ENCODE measurements around the gene CD14. TPM values are rescaled to one million over a fixed set of nuclear protein-coding genes. Genes with fewer than 3 reads are reported as not detected.

Gene CD14
- total RNA-seq, 4 donors from 2014 or later, result 0.51 to 48.5 (median 34.0) TPM

- DNase-seq, result no peak
- Histone ChIP-seq H3K4me1 (no peaks in the 10 kb centered on the region), H3K9me3 (no peaks in the 10 kb centered on the region), H3K36me3 (no peaks in the 10 kb centered on the region), H3K4me3 (no peak overlapping the region), H3K27me3 (no peaks in the 10 kb centered on the region), H3K27ac (no peak overlapping the region)
- intact Hi-C loops (cut with DNase I; ENCODE audit: low total_unique reads), result no loop called here
- TF ChIP-seq CTCF (IDR thresholded peaks at IDR 0.05), result no peak
- no peak for TF ChIP-seq POLR2A (IDR thresholded peaks at IDR 0.05)
Observed at GRCh38 chr5:140602147-140602546, 30.8 kb downstream of the CD14 start.

DNA sequence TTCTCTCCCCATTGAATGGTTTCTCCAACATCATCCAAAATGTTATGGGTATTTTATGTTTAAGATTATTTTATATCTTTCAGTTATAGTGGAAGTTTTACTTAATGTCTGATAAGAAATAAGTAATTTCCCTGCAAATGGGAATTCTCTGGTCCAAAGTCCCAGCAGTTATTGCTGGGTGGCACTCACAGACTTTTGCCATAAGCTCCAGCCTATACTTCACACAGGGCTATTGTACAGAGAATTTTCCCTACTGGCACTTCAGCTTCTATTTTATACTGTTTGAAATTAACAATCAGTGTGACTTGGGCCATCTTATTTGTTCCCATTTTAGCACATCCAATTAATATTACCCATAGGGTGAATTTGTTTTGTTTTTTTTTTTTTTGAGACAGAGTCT is 32.9 kb downstream of the CD14 start:
- Histone ChIP-seq H3K4me1 (no peaks in the 10 kb centered on the region), H3K4me3 (no peak overlapping the region), H3K36me3 (no peaks in the 10 kb centered on the region), H3K27me3 (no peaks in the 10 kb centered on the region), H3K9me3 (no peaks in the 10 kb centered on the region), H3K27ac (no peak overlapping the region)
- intact Hi-C loops (cut with DNase I; ENCODE audit: low total_unique reads), result no loop called here
- no peak for TF ChIP-seq POLR2A (IDR thresholded peaks at IDR 0.05)
- no peak for TF ChIP-seq CTCF (IDR thresholded peaks at IDR 0.05)
- DNase-seq, result no peak

- Histone ChIP-seq H3K4me1 (no peaks in the 10 kb centered on the region), H3K4me3 (no peak overlapping the region), H3K27me3 (no peaks in the 10 kb centered on the region), H3K9me3 (no peaks in the 10 kb centered on the region), H3K27ac (no peak overlapping the region), H3K36me3 (no peaks in the 10 kb centered on the region)
- DNase-seq, result no peak
- TF ChIP-seq POLR2A (IDR thresholded peaks at IDR 0.05) (no peak), CTCF (IDR thresholded peaks at IDR 0.05) (no peak)
- intact Hi-C loops (cut with DNase I; ENCODE audit: low total_unique reads), result no loop called here
Observed at GRCh38 chr5:140598836-140599235, 34.1 kb downstream of the CD14 start.

GRCh38 chr5:140596321-140596741 is 36.6 kb downstream of the CD14 start:
- H3K4me1 ChIP-seq, result no peaks in the 10 kb centered on the region
- H3K4me3 ChIP-seq, result no peak overlapping the region
- TF ChIP-seq CTCF (IDR thresholded peaks at IDR 0.05), result no peak
- no peak for TF ChIP-seq POLR2A (IDR thresholded peaks at IDR 0.05)
- DNase-seq, result no peak
- no peaks in the 10 kb centered on the region for H3K27me3 ChIP-seq
- intact Hi-C loops (cut with DNase I; ENCODE audit: low total_unique reads), result no loop called here
- no peaks in the 10 kb centered on the region for H3K36me3 ChIP-seq
- no peak overlapping the region for H3K27ac ChIP-seq
- no peaks in the 10 kb centered on the region for H3K9me3 ChIP-seq

DNA sequence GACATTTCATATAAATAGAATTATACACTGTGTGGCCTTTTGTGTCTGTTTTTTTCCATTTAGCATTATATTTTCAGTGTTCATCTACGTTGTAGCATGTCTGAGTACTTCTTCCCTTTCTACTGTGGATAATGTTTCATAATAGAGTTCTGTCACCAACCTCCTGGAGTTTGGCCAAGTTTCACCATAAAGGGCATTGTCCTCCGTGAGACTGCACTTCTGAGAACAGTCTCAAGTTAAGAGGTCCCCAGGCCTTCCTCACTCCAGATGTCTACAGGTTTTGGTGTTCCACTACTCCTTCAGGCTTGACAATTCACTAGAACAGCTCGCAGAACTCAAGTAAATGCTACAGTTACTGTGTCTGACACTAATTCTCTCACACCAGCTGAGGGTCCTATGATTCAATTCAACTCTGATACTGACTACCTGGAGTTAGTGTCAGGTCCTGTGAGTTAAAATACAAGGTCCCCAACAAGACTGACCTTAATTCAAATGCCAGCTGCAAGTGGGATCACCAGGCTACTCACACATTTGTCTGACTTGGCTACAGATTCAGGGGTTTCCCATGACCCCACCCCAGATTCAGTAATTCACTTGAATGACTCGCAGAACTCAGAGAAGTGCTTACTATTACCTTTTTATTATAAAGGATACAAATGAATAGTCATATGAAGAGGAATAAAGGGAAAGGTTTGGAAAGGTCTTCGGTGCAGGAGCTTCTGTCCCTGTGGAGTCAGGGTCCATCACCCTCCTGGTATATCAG is 37.3 kb downstream of the CD14 start:
- H3K9me3 ChIP-seq, result no peaks in the 10 kb centered on the region
- TF ChIP-seq POLR2A (IDR thresholded peaks at IDR 0.05) (no peak), CTCF (IDR thresholded peaks at IDR 0.05) (no peak)
- no peak overlapping the region for H3K4me3 ChIP-seq
- no peaks in the 10 kb centered on the region for H3K4me1 ChIP-seq
- H3K27me3 ChIP-seq, result no peaks in the 10 kb centered on the region
- intact Hi-C loops (cut with DNase I; ENCODE audit: low total_unique reads), result no loop called here
- DNase-seq, result no peak
- no peaks in the 10 kb centered on the region for H3K36me3 ChIP-seq
- no peak overlapping the region for H3K27ac ChIP-seq
